ENCODE measurements around the gene MSI2.

The MSI2 gene

GRCh38 chr17:57515662-57516211, 259.4 kb downstream of the MSI2 start:
- FAIRE-seq, result no peak

DNA sequence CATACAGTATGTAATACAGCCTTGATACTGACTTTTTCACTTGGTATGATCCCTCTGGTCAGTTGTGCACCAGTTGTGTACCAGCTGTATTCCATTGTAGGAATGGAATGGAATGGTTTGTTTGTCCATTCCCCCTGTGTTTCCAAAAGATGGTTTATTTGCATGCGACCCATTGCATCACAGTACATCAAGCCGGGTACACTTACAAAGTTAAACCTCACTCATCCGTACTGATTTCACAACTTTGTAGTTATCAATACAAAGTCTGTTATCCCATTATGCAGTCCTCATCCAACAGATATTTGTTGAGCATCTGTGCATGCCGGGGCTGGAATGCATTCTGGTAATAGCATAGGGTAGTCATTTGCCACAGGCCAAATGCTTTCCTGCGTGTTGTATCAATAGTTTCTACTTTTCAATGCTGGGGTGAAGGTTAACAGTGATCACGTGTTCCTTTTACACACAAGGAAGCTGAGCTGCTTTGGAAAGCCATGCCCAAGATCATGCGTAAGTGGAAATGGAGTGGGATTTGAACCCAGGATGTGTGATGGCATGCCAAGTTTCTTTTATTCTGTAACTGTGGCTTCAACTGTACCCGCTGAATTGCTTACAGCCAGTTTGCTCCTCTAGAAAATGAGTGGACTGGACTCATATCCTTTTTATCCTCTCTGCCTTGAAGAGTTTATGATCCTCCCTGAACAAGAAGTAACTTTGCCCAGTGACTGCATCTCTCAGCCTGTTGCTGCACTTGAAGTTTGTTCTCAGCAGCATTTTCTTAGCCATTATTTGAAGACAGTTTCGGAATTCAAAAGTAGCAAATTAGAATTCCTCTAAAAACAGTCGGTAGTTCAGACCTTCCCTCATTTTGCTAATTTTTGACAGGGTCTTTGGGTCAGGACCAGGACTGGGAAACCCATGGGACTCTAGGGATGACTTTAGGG, 260.2 kb downstream of the MSI2 start:
- FAIRE-seq, result no peak

DNA sequence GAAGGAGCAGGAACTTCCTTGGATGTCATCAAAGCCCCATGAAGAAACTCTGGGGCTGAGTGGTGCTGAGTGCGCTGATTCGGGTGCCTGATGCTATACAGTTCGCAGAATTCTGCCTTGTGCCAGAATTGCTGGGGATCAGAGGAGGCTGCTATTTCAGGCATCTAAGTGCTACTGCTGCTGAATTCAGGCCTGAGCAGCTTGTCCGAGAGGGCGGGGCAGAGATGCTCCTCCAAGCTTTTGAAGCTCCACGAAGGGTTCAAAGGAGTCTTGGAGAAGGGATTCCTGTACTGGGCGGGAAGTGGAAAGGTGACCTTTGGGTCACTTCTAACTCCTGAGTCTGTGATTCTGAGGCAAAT, 260.9 kb downstream of the MSI2 start:
- no peak for FAIRE-seq

GRCh38 chr17:57517632-57518456, 261.5 kb downstream of the MSI2 start:
- FAIRE-seq, result no peak

DNA sequence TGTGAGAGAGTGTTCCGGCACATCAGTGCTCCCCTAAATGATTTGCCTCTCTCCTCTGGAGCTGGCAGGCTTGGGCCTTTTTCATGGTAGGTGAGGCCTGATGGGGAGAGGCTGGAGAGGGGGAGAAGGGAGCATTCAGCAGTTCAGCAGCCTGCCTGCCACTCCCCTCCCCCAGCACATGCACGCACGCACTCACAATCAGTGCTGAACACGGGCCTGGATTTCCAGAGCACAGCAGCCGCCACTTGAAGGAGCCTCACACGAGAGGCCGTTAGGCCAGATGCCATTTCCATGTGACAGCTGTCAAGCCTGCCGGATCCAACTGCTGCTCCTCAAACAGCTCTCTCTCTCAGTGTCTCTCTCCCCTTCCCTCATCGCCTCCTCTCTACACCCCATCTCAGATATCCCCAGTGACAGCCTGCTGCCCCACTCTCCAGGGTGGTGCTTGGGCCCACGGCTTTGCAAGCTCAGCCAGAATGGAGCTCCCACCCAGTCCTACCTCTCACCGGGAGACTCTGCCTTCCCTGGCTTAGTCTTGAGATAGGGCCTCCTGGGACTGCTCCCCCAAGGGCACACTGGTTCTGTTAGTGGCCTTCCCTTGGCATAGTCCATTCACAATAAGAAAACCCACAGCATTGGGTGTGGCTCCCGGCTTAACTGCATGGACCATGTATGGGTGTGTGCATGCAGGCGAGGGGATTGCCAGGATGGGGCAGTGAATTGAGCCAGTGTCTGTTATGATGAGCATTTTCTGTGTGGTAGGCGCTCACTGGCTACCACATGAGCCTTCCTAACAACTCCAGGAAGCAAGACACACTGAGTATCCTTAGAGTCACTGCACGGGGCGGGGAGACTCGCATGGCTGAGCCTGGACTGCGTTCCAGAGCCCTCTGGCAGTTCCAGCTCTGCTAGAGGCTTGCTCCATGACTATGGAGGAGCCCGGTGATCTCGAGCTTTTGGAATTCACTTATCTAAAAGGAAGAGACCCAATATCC, 262.6 kb downstream of the MSI2 start:
- FAIRE-seq, result no peak

DNA sequence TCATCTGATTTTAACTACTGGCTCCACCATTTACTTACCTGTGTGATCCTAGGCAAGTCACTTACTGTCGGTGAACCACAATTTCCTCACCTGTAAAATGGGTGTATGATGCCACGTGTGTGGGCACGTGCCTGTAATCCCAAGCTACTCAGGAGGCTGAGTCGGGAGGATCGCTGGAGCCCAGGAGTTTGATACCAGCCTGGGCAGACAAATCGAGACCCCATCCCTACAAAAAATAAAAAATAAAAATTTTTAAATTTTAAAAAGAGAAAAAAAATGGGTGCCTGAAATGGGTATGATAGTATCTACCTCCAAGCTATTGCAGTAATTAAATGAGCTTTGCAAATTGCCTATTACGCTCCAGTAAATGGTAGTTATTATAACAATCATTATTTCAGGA, 263.5 kb downstream of the MSI2 start:
- FAIRE-seq, result no peak

- FAIRE-seq, result no peak
Observed at GRCh38 chr17:57521606-57522005, 265.3 kb downstream of the MSI2 start.

- FAIRE-seq, result no peak
Observed at GRCh38 chr17:57522042-57523005, 266.0 kb downstream of the MSI2 start.

DNA sequence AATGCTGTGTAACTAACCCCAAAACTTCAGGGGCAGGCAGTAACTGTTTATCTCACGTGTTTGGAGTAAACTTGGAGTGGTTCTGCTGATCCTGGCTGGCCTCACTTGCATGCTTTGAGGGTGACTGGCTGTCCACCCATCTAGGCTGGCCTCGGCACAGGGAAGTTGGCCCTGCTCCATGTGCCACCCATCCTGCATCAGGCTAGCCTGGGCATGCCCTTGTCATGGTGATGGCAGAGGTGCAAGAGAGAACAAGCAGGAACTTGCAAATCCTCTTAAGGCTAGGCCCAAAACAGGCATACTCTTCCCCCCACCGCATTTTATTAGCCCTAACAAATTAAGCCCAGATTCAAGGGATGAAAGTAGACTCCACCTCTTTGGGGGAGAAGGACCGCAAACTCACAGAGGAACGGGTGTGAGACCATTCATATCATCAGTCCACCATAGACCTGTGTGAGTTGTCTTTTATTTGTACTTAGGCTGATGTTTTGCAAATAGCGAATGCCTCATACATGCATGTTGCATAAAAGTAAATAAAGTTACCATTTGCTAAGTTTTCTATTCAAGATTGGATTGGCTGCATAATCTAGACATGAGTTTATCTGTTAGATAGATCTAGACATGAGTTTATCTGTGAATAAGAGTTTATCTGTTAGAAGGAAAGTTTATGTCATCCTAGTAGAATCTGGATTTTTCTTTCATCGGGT, 267.8 kb downstream of the MSI2 start:
- no peak for FAIRE-seq

GRCh38 chr17:57524839-57525568, 268.7 kb downstream of the MSI2 start:
- FAIRE-seq, result no peak

DNA sequence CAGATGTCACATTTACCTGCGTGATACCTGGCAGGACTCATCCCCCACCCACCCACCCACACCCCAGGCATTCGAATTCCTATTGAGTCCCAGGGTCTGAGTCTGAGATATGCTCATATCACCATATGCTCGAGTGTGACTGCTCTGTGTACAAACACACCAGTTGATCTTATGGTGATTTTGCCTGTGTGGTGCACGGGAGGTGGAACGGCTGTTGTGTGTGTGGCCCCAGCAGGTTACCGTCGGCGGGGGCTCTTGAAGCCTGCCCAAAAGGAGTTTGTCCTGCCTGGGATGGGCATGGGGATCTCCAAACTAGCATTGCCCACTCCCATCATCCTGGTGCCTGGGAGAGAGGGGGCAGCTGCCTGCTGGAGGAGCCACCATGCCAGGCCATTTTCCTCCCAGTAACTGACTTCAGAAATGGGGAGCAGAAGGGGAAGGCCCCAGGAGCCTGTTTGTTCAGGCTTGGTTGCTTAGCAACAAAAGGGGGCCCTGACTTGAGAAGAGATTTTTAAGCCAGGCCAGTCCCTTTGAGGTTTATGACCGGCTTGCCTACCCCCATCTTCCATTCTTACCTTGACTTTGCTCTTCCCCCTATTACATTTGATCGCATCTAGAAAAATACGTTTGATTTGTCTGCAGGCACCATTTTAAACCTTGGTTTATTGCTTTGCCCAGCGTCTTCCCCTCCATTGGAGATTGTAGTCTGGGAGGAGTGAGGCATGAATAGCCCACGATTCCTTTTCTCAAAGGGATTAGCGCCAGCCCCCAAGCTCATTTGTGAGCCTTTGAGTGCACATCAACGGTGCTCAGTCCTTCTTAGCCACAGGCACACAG, 271.1 kb downstream of the MSI2 start:
- no peak for FAIRE-seq

GRCh38 chr17:57528058-57528451, 271.7 kb downstream of the MSI2 start:
- FAIRE-seq, result no peak

DNA sequence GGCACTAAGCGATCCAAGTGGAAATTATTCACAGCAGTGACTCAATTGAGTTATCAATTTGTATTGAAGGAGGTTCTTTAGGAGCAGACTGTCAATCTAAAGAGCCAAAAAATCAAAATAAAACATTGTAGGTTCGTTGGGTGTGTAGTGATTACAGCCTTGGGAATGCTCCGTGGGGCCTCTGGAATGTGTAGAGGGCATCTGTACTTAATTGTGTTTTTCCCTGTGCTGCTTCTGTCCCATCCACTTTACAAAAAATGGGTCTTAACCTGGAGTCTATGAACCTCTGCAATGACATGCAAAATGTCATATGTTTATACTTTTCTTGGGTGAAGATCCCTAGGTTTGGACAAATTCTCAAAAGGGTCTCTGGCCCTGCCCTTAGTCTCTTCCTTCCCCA, 273.7 kb downstream of the MSI2 start:
- FAIRE-seq, result no peak

GRCh38 chr17:57530508-57530907, 274.2 kb downstream of the MSI2 start:
- FAIRE-seq, result no peak

- FAIRE-seq, result no peak
Observed at GRCh38 chr17:57531078-57531477, 274.8 kb downstream of the MSI2 start.

- FAIRE-seq, result no peak
Observed at GRCh38 chr17:57531648-57532504, 275.6 kb downstream of the MSI2 start.

GRCh38 chr17:57532556-57532955, 276.2 kb downstream of the MSI2 start:
- no peak for FAIRE-seq

DNA sequence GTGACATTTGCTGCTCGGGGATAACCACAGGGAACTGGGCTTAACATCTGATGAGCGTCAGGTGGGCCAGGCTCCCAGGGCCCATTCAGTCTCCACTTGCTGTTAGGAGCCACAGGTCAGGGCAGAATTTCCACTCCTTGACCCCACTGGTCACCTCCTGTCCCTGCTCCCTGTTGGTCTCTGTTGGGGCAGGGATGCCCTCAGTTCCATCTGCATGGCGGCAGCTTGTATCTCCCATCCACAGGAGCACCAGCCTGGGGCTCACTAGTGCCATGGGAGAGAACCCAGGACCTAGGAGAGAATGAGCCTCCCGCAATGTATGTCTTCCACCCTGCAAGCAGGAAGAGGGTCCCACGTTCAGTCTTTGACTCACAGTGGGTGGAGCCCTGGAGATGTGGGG, 276.6 kb downstream of the MSI2 start:
- no peak for FAIRE-seq

Data from TTC549 (cell line).